Measurements from ENCODE around the gene BSN. TPM values are rescaled to one million over a fixed set of nuclear protein-coding genes. Genes with fewer than 3 reads are reported as not detected.

BSN gene
- total RNA-seq, 1 experiment from 2014 or later = 0.28 TPM

GRCh38 chr3:49539659-49540560 lies 14.4 kb upstream of the BSN start:
- CTCF ChIA-PET = interaction anchor here (0.5 to 2.0 kb wide), 11 partner anchors 26 to 299 kb away, joined by 3 to 28 read pairs (median 6); partner anchors contain the start of gene DAG1
- Histone ChIP-seq H3K36me3 (ENCODE audit: low read depth) (no peaks in the 10 kb centered on the region), H3K27me3 (ENCODE audit: insufficient read depth, low read depth) (peaks cover 23% of the 10 kb centered on the region; the same call in 1 of the 2 replicates), H3K4me2 (peak overlapping the region; percentile 83), H3K9me2 (ENCODE audit: insufficient read depth) (no peaks in the 10 kb centered on the region), H3K27ac (no peak overlapping the region), H3F3A (ENCODE audit: insufficient read depth, low read depth) (0 out of 2 replicates have a peak, but pooled peaks cover 3% of the 10 kb centered on the region), H3K79me2 (ENCODE audit: low read depth) (no peaks in the 10 kb centered on the region), H3K4me1 (replicated peaks; ENCODE audit: insufficient read depth) (no peaks in the 10 kb centered on the region), H3K4me3 (peak overlapping the region; percentile 54; the same call in 1 of the 2 replicates), H3K9me3 (ENCODE audit: insufficient read depth, low read depth) (no peaks in the 10 kb centered on the region), H4K20me1 (ENCODE audit: insufficient read depth) (no peaks in the 10 kb centered on the region), H2AFZ (peak overlapping the region; percentile 87)
- no TSS peak for BruUV-seq (replicated peaks)
- TF ChIP-seq CTCF (conservative IDR thresholded peaks at IDR 0.05) (peak; percentile 89), EZH2 (IDR thresholded peaks at IDR 0.05; ENCODE audit: low read depth) (no peak)
- POLR2A ChIA-PET (ENCODE audit: unreplicated experiment) = interaction anchor here (0.5 to 1.6 kb wide), 9 partner anchors 70 to 729 kb away, joined by 3 to 14 read pairs (median 4); partner anchors contain the start of genes DAG1 and SEMA3B
- intact Hi-C loops (cut with micrococcal nuclease; ENCODE audit: unreplicated experiment) = loop anchor here (1.0 to 5.0 kb wide), 4 partner anchors 86 to 682 kb away; no protein-coding TSS in a partner anchor
- peak; percentile 75 to 96 for DNase-seq

GRCh38 chr3:49552087-49552486 lies 2.2 kb upstream of the BSN start:
- H3K9me2 ChIP-seq (ENCODE audit: insufficient read depth) = no peaks in the 10 kb centered on the region
- no TSS peak for BruUV-seq (replicated peaks)
- no peak overlapping the region for H3K4me2 ChIP-seq
- TF ChIP-seq EZH2 (IDR thresholded peaks at IDR 0.05; ENCODE audit: low read depth) (no peak), CTCF (conservative IDR thresholded peaks at IDR 0.05) (no peak)
- H3K79me2 ChIP-seq (ENCODE audit: low read depth) = no peaks in the 10 kb centered on the region
- intact Hi-C loops (cut with micrococcal nuclease; ENCODE audit: unreplicated experiment) = no loop called here
- peaks cover 3% of the 10 kb centered on the region; the same call in 1 of the 2 replicates for H3K4me1 ChIP-seq (replicated peaks; ENCODE audit: insufficient read depth)
- no peak overlapping the region for H3K4me3 ChIP-seq
- H3K27me3 ChIP-seq (ENCODE audit: insufficient read depth, low read depth) = peaks cover 29% of the 10 kb centered on the region
- DNase-seq = no peak
- H2AFZ ChIP-seq = no peak overlapping the region
- no peaks in the 10 kb centered on the region for H3K36me3 ChIP-seq (ENCODE audit: low read depth)
- H3K27ac ChIP-seq = no peak overlapping the region
- POLR2A ChIA-PET (ENCODE audit: unreplicated experiment) = no interaction called here
- CTCF ChIA-PET = no interaction called here
- H3K9me3 ChIP-seq (ENCODE audit: insufficient read depth, low read depth) = no peaks in the 10 kb centered on the region
- no peaks in the 10 kb centered on the region for H3F3A ChIP-seq (ENCODE audit: insufficient read depth, low read depth)
- H4K20me1 ChIP-seq (ENCODE audit: insufficient read depth) = no peaks in the 10 kb centered on the region

GRCh38 chr3:49553324-49553691 lies 969 bp upstream of the BSN start:
- Histone ChIP-seq H3K4me2 (peak overlapping the region; percentile 99), H3K4me1 (replicated peaks; ENCODE audit: insufficient read depth) (peaks cover 3% of the 10 kb centered on the region; the same call in 1 of the 2 replicates), H3K9me2 (ENCODE audit: insufficient read depth) (no peaks in the 10 kb centered on the region), H3K36me3 (ENCODE audit: low read depth) (no peaks in the 10 kb centered on the region), H2AFZ (no peak overlapping the region), H3K27me3 (ENCODE audit: insufficient read depth, low read depth) (peaks cover 35% of the 10 kb centered on the region), H3F3A (ENCODE audit: insufficient read depth, low read depth) (no peaks in the 10 kb centered on the region), H4K20me1 (ENCODE audit: insufficient read depth) (no peaks in the 10 kb centered on the region), H3K4me3 (peak overlapping the region; percentile 97; the same call in 1 of the 2 replicates), H3K79me2 (ENCODE audit: low read depth) (no peaks in the 10 kb centered on the region), H3K9me3 (ENCODE audit: insufficient read depth, low read depth) (no peaks in the 10 kb centered on the region), H3K27ac (no peak overlapping the region)
- no peak for DNase-seq
- ChIA-PET CTCF (no interaction called here), POLR2A (ENCODE audit: unreplicated experiment) (no interaction called here)
- intact Hi-C loops (cut with micrococcal nuclease; ENCODE audit: unreplicated experiment) = no loop called here
- TF ChIP-seq CTCF (conservative IDR thresholded peaks at IDR 0.05) (no peak), EZH2 (IDR thresholded peaks at IDR 0.05; ENCODE audit: low read depth) (no peak)
- BruUV-seq (replicated peaks) = no TSS peak
